GM13976 (cell line): ENCODE data around the gene OLAH.

ENCODE experiments used
- DNase-seq: peaks from one replicate; pipeline ENCODE4 v3.0.0; 2012; ENCODE audit warnings: low spot score
- CTCF ChIP-seq: IDR thresholded peaks from 2 replicates; pipeline ENCODE4 v1.5.1; 2012; ENCODE audit warnings: borderline replicate concordance, mild to moderate bottlenecking; ENCODE audit not compliant: insufficient read depth; ENCODE audit errors: extremely low read depth, missing control alignments, control extremely low read depth
- in situ Hi-C: fragments of 300-500 bp; cut with MboI; formaldehyde crosslinking; loops from one replicate; pipeline ENCODE4 v1.12.0; 2022; ENCODE audit warnings: low sequenced_read_pairs, mixed read lengths, inconsistent platforms; ENCODE audit not compliant: unreplicated experiment

Gene OLAH

GRCh38 chr10:15069230-15069629, 25.5 kb downstream of the OLAH start:
- TF ChIP-seq CTCF: no peak
- no peak for DNase-seq
- in situ Hi-C loops: no loop called here

GRCh38 chr10:15072358-15072757, 28.6 kb downstream of the OLAH start:
- no peak for TF ChIP-seq CTCF
- in situ Hi-C loops: no loop called here
- no peak for DNase-seq

- in situ Hi-C loops: no loop called here
- DNase-seq: no peak
- no peak for TF ChIP-seq CTCF
Measured at GRCh38 chr10:15075421-15075820, 31.7 kb downstream of the OLAH start.

GRCh38 chr10:15083674-15084501, 40.1 kb downstream of the OLAH start:
- no peak for DNase-seq
- in situ Hi-C loops: no loop called here
- TF ChIP-seq CTCF: no peak

- DNase-seq: no peak
- no peak for TF ChIP-seq CTCF
- in situ Hi-C loops: no loop called here
Measured at GRCh38 chr10:15084502-15084922, 40.8 kb downstream of the OLAH start.

GRCh38 chr10:15088428-15089261, 44.9 kb downstream of the OLAH start, which contains the start of gene ACBD7:
Gene ACBD7, minus strand, starts transcription at chr10:15088776. Its CDS starts 48 bp downstream, at chr10:15088728.
- no peak for TF ChIP-seq CTCF
- in situ Hi-C loops: no loop called here
- DNase-seq: peak; percentile 93
